ENCODE data around the gene CACNB2.
A peak's percentile ranks its signal among the peaks of the same experiment; 100 is the strongest.

Gene CACNB2

DNA sequence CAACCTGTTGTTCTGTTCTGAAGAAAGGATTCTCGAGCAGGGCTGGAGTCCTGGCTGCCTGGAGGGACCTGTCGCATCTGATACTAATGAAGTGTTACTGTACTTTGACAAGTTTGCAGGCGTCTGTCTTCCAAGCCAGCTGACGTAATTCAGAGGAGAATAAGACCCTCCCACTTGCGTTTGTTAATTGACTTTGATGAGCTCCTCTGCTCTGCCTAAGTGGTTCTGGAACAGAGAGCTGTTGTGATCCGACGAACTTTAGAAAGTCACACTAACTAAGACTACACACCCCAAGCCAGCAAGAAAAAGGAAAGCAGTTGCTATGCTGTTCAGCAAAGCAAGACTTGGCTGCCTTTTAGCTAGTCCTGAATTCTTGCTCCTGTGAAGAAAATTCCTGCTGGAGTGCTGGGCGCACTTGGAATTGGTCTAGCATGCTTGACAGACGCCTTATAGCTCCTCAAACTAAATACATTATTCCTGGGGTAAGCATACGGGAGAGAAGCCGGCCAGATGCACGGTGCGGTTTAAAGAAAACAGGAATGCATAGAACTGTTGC is 200.3 kb downstream of the CACNB2 start:
- no peak for DNase-seq (ENCODE audit: low spot score)

DNA sequence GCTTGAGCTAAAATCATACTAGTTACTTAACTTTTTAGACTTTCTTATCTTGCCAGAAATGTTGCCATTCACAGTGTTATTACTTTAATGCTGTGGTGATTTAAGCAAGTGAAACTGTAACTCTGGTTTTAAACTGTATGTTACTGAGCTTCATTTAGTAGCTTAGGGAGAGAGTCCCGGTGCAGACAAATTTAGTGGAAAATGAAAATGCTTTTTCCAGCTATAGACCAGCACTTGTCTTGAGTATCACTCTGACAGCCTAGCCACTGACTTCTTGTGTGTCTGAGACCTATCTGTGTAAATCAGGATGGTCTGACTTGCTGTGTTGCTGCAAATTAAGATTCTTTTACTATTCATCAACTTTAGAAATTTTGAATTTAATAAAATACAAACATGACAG is 200.8 kb downstream of the CACNB2 start:
- DNase-seq (ENCODE audit: low spot score) = no peak

GRCh38 chr10:18343573-18343972 is 203.3 kb downstream of the CACNB2 start:
- no peak for DNase-seq (ENCODE audit: low spot score)

GRCh38 chr10:18345308-18345707 is 205.1 kb downstream of the CACNB2 start:
- DNase-seq (ENCODE audit: low spot score) = no peak

DNA sequence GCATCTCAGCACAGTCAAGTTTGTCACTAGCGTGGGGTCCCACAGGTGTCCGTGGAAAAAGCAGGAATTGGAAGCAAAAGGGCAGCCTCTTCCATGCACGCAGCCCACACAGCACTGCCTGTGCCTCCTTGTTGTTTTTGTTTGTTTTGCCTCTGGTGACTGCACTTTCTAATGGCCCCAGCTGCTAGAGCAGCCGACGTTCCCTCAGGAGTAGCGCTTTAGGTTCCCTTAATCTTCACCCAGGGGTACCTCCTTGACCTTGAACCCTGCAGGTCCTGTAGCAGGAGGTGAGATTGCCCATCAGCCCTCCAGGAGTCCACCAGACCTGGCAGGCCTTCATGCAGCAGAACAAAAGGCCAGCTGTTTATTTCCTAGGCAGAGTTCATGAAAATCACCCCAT is 210.1 kb downstream of the CACNB2 start:
- no peak for DNase-seq (ENCODE audit: low spot score)

DNA sequence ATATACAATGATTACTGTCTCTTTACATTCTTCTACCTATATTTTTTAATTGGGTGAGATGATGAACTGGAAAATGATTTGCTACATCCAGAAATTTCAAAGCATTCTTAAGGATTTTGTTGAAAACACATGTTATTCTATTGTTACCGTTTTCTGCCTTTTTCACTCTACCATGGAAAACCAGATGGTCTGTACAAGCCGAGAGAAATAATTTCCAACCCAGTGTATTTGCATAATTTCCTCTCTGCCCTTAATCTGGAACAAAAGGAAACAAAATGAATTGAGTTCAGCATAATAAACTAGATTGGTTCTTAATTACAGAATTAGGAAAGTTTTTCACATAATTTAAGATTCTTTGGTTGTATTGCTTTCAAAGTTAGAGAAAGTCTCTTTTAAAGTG is 211.2 kb downstream of the CACNB2 start:
- DNase-seq (ENCODE audit: low spot score) = no peak

DNA sequence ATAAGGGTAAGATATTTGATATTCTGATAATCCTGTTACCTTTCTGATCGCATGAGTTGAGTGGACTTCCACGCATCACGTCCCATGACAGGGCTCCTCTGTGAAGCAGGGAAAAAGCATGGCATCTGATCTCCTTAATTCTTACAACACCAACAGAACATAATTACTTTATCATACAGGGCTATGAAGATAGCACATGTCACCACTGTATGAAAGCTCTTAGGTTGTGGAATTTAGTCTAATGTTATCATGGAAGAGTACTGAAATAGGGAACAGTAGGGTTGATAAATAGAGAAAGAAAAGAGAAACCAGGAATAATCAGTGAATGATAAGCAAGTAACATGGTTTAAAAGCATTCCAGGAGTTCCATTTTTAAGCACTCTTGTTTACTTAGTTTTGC is 212.0 kb downstream of the CACNB2 start:
- DNase-seq (ENCODE audit: low spot score) = no peak

GRCh38 chr10:18359812-18360211 is 219.6 kb downstream of the CACNB2 start:
- DNase-seq (ENCODE audit: low spot score) = no peak

DNA sequence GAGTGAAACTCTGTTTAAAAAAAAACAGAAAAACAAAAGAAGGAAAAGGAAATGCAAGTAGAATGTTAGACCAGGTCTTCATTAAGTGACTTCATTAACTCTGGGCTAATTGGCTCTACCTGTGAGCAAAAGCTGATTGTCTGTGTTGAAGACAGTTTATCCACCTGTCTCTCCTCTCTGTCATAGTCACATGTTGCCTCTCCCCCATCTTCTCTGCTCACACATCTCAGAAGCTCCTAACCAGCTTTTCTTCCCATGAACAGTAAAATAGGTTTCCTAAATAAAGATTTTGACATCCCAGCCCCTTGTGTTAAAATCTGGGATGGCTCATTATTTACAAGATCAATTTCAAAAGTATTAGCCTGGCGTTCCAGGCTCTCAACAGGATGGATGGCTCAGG is 222.7 kb downstream of the CACNB2 start:
- DNase-seq (ENCODE audit: low spot score) = no peak

DNA sequence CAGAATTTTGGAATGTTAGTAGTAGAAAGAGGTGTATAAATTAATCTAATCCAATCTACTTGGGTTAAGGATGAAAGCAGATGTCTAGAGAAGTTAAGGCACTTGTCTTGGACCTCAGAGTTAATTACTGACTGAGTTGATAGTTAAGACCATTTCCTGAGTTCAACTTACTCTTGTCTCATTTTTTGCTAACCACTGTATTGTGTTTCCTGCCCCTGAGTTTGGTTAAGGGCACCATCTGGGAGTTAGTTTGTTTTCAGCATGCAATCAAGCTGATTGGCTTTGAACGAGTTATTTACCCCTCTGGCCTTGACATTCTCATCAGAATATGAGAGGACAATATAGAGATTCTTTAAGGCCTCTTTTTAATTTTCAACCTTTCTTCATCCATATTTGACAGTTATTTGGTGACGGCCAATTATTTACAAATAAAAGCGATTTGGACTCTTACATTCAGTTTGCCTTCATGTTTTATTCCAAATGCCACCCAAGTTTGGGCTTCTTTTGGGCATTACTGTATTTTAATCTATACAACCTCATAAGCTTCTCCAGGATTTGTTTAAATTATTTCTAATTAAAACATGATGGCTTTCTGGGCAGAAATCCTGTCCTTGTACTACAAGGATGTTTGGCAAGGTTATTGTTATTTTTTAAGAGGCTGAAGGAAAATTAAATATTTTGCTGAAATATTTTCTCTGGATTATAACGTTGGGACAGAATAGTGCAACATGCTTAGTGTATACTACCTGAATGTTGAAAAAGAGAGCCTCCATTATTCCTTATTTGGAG is 225.0 kb downstream of the CACNB2 start:
- no peak for DNase-seq (ENCODE audit: low spot score)

DNA sequence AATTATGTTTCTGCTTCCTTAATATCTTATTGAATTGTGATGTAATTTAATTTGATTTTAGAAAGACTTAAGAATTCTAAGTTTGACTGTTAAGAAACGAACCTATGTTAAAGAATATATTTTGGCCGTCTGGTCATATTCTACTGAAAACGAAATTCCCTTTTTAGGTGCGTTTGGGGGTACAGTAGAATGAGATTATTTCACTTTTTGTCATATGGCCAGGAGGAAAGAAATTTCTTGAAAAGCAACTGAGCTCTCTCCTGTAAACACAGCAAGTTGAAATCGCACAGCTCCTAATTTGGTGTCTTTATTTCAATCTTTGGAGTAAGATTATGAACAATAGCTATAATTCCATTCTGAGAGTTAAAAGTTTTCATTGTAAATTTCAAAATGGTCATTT is 227.6 kb downstream of the CACNB2 start:
- no peak for DNase-seq (ENCODE audit: low spot score)

- DNase-seq (ENCODE audit: low spot score) = no peak
Measured at GRCh38 chr10:18368273-18368672, 228.0 kb downstream of the CACNB2 start.

DNA sequence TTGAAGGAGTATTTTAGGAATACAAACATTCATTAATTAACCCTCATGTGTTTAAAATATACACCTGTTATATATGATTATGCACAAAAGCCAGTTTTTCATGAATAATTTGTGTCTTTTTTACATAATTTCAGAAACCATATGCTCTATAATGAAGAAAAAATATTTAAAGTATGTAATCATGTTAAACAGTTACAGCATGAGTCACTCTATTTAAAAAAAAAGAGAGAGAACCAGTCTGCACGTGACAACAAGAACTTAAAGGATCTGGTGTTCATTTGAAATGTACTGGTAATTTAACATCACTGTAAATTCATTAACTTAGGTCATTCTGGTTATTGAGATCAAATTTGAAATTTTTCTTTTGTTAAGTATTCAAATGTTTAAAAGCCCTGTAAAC is 228.5 kb downstream of the CACNB2 start:
- DNase-seq (ENCODE audit: low spot score) = no peak

GRCh38 chr10:18369859-18370473 is 229.7 kb downstream of the CACNB2 start:
- DNase-seq (ENCODE audit: low spot score) = no peak

GRCh38 chr10:18376650-18377049 is 236.4 kb downstream of the CACNB2 start:
- DNase-seq (ENCODE audit: low spot score) = no peak

DNA sequence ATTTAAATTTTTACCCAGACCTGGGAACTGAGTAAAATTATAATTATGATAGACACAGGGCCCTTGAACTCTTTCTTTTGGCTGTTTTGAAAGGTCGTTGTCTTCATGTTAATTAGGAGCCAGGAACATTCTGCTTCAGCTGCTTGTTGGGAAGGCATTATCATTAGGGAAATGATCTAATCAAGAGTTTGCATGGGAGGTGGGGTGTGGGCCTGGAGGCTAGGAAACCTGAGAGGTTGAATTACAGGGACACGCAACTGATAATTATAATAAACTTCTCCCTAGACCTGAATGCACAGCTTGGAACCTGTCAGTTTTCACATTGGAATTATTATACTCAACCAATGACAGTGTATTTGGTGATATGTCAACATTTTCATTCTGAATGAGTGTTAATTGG is 237.7 kb downstream of the CACNB2 start:
- no peak for DNase-seq (ENCODE audit: low spot score)

DNA sequence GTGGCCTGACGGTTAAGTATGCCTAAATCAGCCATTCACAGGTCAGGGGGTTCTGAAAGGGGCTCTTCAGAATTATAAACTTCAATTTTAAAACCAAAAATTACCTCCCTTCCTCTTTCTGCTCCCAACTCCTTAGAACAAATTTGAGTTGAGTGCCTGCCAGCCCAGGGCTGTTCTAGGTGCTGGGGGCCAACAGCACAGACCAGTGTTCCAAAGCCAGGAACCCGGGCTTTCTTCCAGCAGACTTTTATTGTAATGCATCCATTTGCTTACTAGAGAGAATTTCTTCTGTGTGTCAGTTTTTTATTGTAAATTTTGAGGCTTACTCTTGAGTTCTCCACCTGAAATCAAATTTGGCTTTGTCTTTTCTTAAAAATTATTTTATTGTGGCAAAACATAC is 238.5 kb downstream of the CACNB2 start:
- DNase-seq (ENCODE audit: low spot score) = no peak

DNA sequence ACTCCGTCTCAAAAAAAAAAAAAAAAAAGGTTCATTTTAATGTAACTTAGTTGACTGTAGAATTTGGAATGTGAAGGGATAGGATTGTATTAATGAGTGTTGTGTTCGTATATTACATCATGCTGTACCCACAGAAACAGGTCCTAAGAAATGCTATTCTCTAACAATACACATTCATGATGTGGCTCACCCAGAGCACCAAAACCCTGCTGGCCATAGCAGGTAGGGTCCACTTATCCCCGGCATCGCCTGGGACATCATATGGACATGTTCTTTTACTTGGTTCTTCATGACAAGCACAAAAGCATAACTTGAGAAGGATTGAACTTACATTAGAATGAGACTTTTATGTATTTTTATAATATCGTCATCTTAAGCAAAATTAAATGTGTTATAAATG is 241.5 kb downstream of the CACNB2 start:
- DNase-seq (ENCODE audit: low spot score) = no peak

DNA sequence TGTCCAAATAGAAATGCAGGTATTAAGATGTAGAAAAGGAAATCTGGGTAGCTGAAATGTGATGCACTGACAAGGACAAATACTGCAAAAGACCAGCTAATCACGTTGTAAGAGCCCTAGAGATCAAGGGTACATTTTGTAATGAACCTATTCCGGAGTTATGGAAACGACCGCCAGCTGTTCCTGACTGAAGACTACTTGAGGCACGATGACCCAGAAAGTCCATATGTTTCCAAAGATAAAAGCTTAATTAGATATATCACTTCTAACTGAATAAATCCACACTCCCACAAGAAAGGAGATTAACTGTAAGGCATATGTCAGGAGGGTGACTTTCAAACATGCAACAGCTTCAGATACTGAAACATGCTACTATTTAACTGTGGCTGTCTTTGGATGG is 257.7 kb downstream of the CACNB2 start:
- peak; percentile 64 for DNase-seq (ENCODE audit: low spot score)

- no peak for DNase-seq (ENCODE audit: low spot score)
Measured at GRCh38 chr10:18399158-18399557, 258.9 kb downstream of the CACNB2 start.

DNA sequence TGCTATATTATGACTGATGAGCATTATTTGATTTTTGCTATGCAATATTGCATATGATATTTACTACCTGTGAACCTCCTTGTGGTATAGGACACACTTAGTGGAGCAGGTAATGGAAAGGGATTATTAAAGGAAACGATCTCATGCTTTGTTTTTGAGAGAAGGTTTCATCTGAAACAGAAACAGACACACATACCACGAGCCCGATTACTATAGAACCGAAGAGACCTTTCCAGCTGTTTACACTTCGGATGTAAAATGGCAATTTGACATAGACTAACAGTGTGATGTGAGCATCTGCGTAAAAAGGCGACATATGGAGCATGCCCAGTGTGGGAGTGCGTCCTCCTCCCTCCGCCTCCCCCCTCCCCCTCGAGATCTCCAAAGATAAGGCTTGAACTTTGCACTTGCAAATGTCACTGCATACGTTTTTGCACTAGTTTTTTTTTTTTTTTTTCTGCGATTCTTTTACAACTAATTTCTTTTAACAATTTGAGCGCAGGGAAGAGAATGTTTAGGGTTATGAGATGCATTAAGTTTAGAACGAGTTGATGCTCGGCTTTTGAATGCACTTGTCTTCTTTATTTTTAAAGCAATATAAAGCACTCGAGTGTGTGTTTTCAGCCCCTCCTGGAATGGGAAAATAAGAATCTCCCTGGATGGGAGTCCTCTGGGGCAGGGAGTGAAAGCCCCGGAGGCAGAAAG is 260.1 kb downstream of the CACNB2 start:
- DNase-seq (ENCODE audit: low spot score) = peak; percentile 69

GRCh38 chr10:18400906-18401245 is 260.7 kb downstream of the CACNB2 start:
- peak; percentile 70 for DNase-seq (ENCODE audit: low spot score)
